ENCODE measurements around the gene AP3B2. TPM values are rescaled to one million over a fixed set of nuclear protein-coding genes. Genes with fewer than 3 reads are reported as not detected.
A peak's percentile ranks its signal among the peaks of the same experiment; 100 is the strongest.
"Not testable (repeated sequence)": the region's sequence is repeated elsewhere in the genome, so short reads cannot be mapped to it uniquely, and the experiment has no call there.

The AP3B2 gene
- total and polyA plus RNA-seq, 8 donors: 1.6 to 19.1 (median 3.2) TPM

GRCh38 chr15:82714016-82714415, 4.3 kb upstream of the AP3B2 start:
- H3K4me3 ChIP-seq: no peak overlapping the region
- ATAC-seq: no peak
- DNase-seq: no peak
- no peaks in the 10 kb centered on the region for H3K9me3 ChIP-seq
- TF ChIP-seq CTCF (IDR thresholded peaks at IDR 0.05): no peak
- H3K27me3 ChIP-seq: no peaks in the 10 kb centered on the region
- H3K27ac ChIP-seq: no peak overlapping the region
- intact Hi-C loops (cut with DNase I): no loop called here
- no peak for FAIRE-seq
- no peaks in the 10 kb centered on the region for H3K36me3 ChIP-seq
- WGBS, 2 donors: 71 to 73% methylated on average over 3 of the region's 3 CpGs
- H3K4me1 ChIP-seq: peaks cover 0 to 5% (median 0%) of the 10 kb centered on the region in 3 donors

- Histone ChIP-seq H3K27me3 (no peaks in the 10 kb centered on the region), H3K36me3 (no peaks in the 10 kb centered on the region), H3K4me3 (no peak overlapping the region), H3K27ac (no peak overlapping the region), H3K4me1 (peaks cover 0 to 5% (median 0%) of the 10 kb centered on the region in 3 donors), H3K9me3 (no peaks in the 10 kb centered on the region)
- no peak for ATAC-seq
- DNase-seq: no peak
- no peak for FAIRE-seq
- intact Hi-C loops (cut with DNase I): no loop called here
- WGBS, 2 donors: 53 to 71% methylated on average over 3 of the region's 3 CpGs
- no peak for TF ChIP-seq CTCF (IDR thresholded peaks at IDR 0.05)
These were observed 2.4 kb upstream of the AP3B2 start for GRCh38 chr15:82712036-82712435.

GRCh38 chr15:82710926-82711490, 1.3 kb upstream of the AP3B2 start:
- no peaks in the 10 kb centered on the region for H3K9me3 ChIP-seq

GRCh38 chr15:82710208-82710555, 507 bp upstream of the AP3B2 start:
- Histone ChIP-seq H3K27me3 (no peaks in the 10 kb centered on the region), H3K4me3 (peak overlapping the region; percentile 61 to 98 (median 84)), H3K9me3 (no peaks in the 10 kb centered on the region), H3K36me3 (no peaks in the 10 kb centered on the region), H3K27ac (peak overlapping the region in 2 of 4 donors; percentile 9 to 44), H3K4me1 (peaks cover 0 to 5% (median 0%) of the 10 kb centered on the region in 3 donors)
- FAIRE-seq (no peak), DNase-seq (no peak), ATAC-seq (no peak)
- intact Hi-C loops (cut with DNase I): no loop called here
- TF ChIP-seq CTCF (IDR thresholded peaks at IDR 0.05): no peak
- WGBS, 2 donors: 7 to 10% methylated on average over 14 of the region's 14 CpGs

More at GRCh38 chr15:82710926-82711490, 1.3 kb upstream of the AP3B2 start:
- H3K4me3 ChIP-seq: no peak overlapping the region
- peaks cover 0 to 5% (median 0%) of the 10 kb centered on the region in 3 donors for H3K4me1 ChIP-seq
- intact Hi-C loops (cut with DNase I): no loop called here
- ATAC-seq: no peak
- H3K27ac ChIP-seq: no peak overlapping the region
- DNase-seq: no peak
- no peak for FAIRE-seq
- no peaks in the 10 kb centered on the region for H3K27me3 ChIP-seq
- 91 to 96% methylated on average over 25 to 26 of the region's 26 CpGs for WGBS, 2 donors
- no peak for TF ChIP-seq CTCF (IDR thresholded peaks at IDR 0.05)
- H3K36me3 ChIP-seq: no peaks in the 10 kb centered on the region

- FAIRE-seq (no peak), ATAC-seq (no peak), DNase-seq (peak in 2 of 6 donors; percentile 33 to 51)
- intact Hi-C loops (cut with DNase I): no loop called here
- no peak overlapping the region for H3K27ac ChIP-seq
- peaks cover 0 to 5% (median 0%) of the 10 kb centered on the region in 3 donors for H3K4me1 ChIP-seq
- H3K9me3 ChIP-seq: no peaks in the 10 kb centered on the region
- H3K36me3 ChIP-seq: no peaks in the 10 kb centered on the region
- H3K4me3 ChIP-seq: peak overlapping the region in 3 of 4 donors; percentile 61 to 98 (median 92)
- TF ChIP-seq CTCF (IDR thresholded peaks at IDR 0.05): no peak
- 2 to 6% methylated on average over 11 to 15 of the region's 15 CpGs for WGBS, 2 donors
- H3K27me3 ChIP-seq: no peaks in the 10 kb centered on the region
These were observed 624 bp downstream of the AP3B2 start for GRCh38 chr15:82709081-82709420.

- H3K36me3 ChIP-seq; FAIRE-seq; H3K27me3 ChIP-seq; DNase-seq; intact Hi-C loops (cut with DNase I); H3K4me1 ChIP-seq; H3K9me3 ChIP-seq; ATAC-seq; H3K4me3 ChIP-seq; H3K27ac ChIP-seq: not testable (repeated sequence)
- WGBS, 2 donors: 72 to 84% methylated on average over 8 of the region's 8 CpGs
These were observed 3.8 kb downstream of the AP3B2 start for GRCh38 chr15:82705856-82706255.

Data from pancreas (tissue), 10 donors.